ENCODE data around the gene MEX3C. TPM values are rescaled to one million over a fixed set of nuclear protein-coding genes. Genes with fewer than 3 reads are reported as not detected.

MEX3C gene
- total RNA-seq, 2 experiments from 2014 or later = 41.9 to 43.4 TPM

DNA sequence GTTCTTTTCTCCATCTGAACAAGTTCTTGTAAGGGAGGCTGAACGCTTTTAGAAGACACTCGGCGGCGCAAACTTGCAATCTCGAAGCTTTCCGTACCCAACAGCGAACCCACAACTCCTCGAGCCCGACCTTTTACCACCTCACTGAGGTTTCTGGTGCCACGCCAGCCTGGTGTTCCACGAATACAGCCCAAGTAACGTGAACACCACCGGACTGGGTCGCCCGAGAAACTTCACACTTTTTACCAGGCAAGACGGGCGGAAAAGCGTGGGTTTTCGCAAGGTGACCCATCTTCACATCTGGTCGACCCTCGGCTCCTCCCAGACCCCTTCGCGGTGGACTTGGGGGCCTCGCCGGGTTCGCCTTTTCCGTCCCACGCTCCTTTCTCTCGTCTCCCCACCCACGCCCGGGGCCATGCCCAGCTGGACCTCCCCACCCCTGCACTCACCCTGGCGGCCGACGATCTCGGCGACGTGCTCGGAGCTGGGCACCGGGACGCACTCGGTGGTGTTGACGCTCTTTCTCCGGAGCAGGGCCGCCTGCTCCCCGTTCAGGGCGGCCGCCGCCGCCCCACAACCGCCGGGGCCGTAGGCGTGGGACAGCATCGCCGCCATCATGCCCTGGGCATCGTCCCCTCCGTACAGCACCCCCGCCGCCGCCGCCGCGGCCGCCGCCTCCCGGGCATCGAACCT lies 1.2 kb downstream of the MEX3C start:
- H3K79me2 ChIP-seq (ENCODE audit: insufficient read depth, low read depth, low read length) = peaks cover 55% of the 10 kb centered on the region
- peak overlapping the region; percentile 92 for H3K4me3 ChIP-seq (ENCODE audit: low read depth, low read length, poor library complexity, severe bottlenecking)
- peak overlapping the region; percentile 95 for H3K4me2 ChIP-seq (ENCODE audit: low read length)
- POLR2A ChIA-PET = interaction anchor here (0.7 to 7.5 kb wide), 5 partner anchors 8 to 41 kb away, joined by 3 to 50 read pairs (median 4); no protein-coding TSS in a partner anchor
- peaks cover 32% of the 10 kb centered on the region for H3K36me3 ChIP-seq (ENCODE audit: insufficient read depth, low read length)
- no peak overlapping the region for H2AFZ ChIP-seq (ENCODE audit: low read length)
- intact Hi-C loops (cut with micrococcal nuclease; ENCODE audit: unreplicated experiment) = loop anchor here (5.0 to 10.0 kb wide), 4 partner anchors 81 to 321 kb away; partner anchors contain the start of genes ME2 and SMAD4
- peak overlapping the region; percentile 78 for H3K27ac ChIP-seq (ENCODE audit: low read depth, low read length, poor library complexity, severe bottlenecking)
- peaks cover 20% of the 10 kb centered on the region for H3K4me1 ChIP-seq (ENCODE audit: insufficient read depth, low read length, poor library complexity, severe bottlenecking)
- H3K9me3 ChIP-seq (ENCODE audit: low read length) = no peaks in the 10 kb centered on the region
- DNase-seq (ENCODE audit: low spot score) = peak; percentile 31
- H3K9me2 ChIP-seq (ENCODE audit: insufficient read depth, low read length) = no peaks in the 10 kb centered on the region
- peaks cover 17% of the 10 kb centered on the region; the same call in 1 of the 2 replicates for H4K20me1 ChIP-seq (ENCODE audit: insufficient read depth, low read length)
- TF ChIP-seq, protein P1, sequence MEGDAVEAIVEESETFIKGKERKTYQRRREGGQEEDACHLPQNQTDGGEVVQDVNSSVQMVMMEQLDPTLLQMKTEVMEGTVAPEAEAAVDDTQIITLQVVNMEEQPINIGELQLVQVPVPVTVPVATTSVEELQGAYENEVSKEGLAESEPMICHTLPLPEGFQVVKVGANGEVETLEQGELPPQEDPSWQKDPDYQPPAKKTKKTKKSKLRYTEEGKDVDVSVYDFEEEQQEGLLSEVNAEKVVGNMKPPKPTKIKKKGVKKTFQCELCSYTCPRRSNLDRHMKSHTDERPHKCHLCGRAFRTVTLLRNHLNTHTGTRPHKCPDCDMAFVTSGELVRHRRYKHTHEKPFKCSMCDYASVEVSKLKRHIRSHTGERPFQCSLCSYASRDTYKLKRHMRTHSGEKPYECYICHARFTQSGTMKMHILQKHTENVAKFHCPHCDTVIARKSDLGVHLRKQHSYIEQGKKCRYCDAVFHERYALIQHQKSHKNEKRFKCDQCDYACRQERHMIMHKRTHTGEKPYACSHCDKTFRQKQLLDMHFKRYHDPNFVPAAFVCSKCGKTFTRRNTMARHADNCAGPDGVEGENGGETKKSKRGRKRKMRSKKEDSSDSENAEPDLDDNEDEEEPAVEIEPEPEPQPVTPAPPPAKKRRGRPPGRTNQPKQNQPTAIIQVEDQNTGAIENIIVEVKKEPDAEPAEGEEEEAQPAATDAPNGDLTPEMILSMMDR (conservative IDR thresholded peaks at IDR 0.05; ENCODE audit: low read length) = no peak
- no peak for TF ChIP-seq EZH2phosphoT487 (IDR thresholded peaks at IDR 0.05; ENCODE audit: borderline replicate concordance, low read depth, low read length)
- CTCF ChIA-PET (ENCODE audit: unreplicated experiment) = no interaction called here
- no TSS peak for BruUV-seq (replicated peaks)

DNA sequence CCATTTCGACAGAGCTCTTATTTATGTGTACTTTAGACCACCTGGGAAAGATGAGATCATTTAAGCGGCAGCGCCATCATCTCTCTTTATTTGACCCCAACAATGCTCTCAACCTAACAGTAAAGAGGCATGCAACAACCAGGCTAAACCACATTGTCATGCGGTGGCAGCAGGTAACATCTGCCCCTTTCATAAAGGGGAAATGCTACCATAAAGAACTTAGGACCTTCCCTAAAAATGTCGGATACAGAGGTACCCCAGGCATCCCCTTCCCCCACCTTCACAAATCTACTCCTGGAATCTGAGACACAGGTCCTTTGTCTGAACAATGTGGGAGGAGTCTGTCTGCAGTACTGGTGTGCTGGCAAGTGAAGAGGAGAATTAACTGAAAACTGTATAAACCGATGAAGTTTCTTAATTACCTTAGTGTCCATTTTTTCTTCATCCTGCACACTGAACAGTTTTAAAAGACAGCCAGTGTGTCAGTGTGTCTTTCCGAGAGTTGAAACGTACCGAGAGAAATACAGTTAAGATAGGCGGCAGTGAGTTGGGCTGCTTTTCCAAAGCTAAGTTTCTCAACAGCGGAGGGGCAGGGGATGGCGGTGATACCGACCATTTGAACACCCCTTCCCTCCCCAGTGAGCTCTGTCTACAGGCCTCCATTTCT lies 1.9 kb downstream of the MEX3C start:
- Histone ChIP-seq H3K9me3 (ENCODE audit: low read length) (no peaks in the 10 kb centered on the region), H3K27ac (ENCODE audit: low read depth, low read length, poor library complexity, severe bottlenecking) (peak overlapping the region; percentile 78), H2AFZ (ENCODE audit: low read length) (no peak overlapping the region), H3K4me1 (ENCODE audit: insufficient read depth, low read length, poor library complexity, severe bottlenecking) (peaks cover 27% of the 10 kb centered on the region), H3K36me3 (ENCODE audit: insufficient read depth, low read length) (peaks cover 38% of the 10 kb centered on the region), H3K9me2 (ENCODE audit: insufficient read depth, low read length) (no peaks in the 10 kb centered on the region), H3K4me2 (ENCODE audit: low read length) (peak overlapping the region; percentile 95), H3K4me3 (ENCODE audit: low read depth, low read length, poor library complexity, severe bottlenecking) (peak overlapping the region; percentile 92), H3K79me2 (ENCODE audit: insufficient read depth, low read depth, low read length) (peaks cover 62% of the 10 kb centered on the region), H4K20me1 (ENCODE audit: insufficient read depth, low read length) (peaks cover 17% of the 10 kb centered on the region; the same call in 1 of the 2 replicates)
- DNase-seq (ENCODE audit: low spot score) = peak; percentile 70
- ChIA-PET CTCF (ENCODE audit: unreplicated experiment) (no interaction called here), POLR2A (interaction anchor here (0.7 to 7.5 kb wide), 4 partner anchors 12 to 40 kb away, joined by 3 to 50 read pairs (median 4); no protein-coding TSS in a partner anchor)
- BruUV-seq (replicated peaks) = TSS peak; percentile 80
- intact Hi-C loops (cut with micrococcal nuclease; ENCODE audit: unreplicated experiment) = loop anchor here (1.0 to 10.0 kb wide), 5 partner anchors 42 to 321 kb away; partner anchors contain the start of genes ME2 and SMAD4
- TF ChIP-seq, protein P1 (conservative IDR thresholded peaks at IDR 0.05; ENCODE audit: low read length) = no peak
- no peak for TF ChIP-seq EZH2phosphoT487 (IDR thresholded peaks at IDR 0.05; ENCODE audit: borderline replicate concordance, low read depth, low read length)
